Measurements from ENCODE around the gene UBE2O.

Gene UBE2O

GRCh38 chr17:76385892-76386786 lies 66.8 kb downstream of the UBE2O start:
- DNase-seq: no peak

GRCh38 chr17:76384987-76385891 lies 67.7 kb downstream of the UBE2O start:
- no peak for DNase-seq

- no peak for DNase-seq
Measured at GRCh38 chr17:76384222-76384986, 68.5 kb downstream of the UBE2O start, which contains the start of gene SPHK1. SPHK1 (plus strand) TSS chr17:76384609; CDS start chr17:76385645, 1,036 bp downstream.

- no peak for DNase-seq
Measured at GRCh38 chr17:76383546-76384221, 69.3 kb downstream of the UBE2O start.

- DNase-seq: no peak
Measured at GRCh38 chr17:76382803-76383545, 70.0 kb downstream of the UBE2O start.

- DNase-seq: no peak
Measured at GRCh38 chr17:76382351-76382802, 70.6 kb downstream of the UBE2O start.

- no peak for DNase-seq
Measured at GRCh38 chr17:76381633-76382350, 71.2 kb downstream of the UBE2O start.

- no peak for DNase-seq
Measured at GRCh38 chr17:76379646-76380376, 73.1 kb downstream of the UBE2O start.

- no peak for DNase-seq
Measured at GRCh38 chr17:76379275-76379641, 73.7 kb downstream of the UBE2O start.

GRCh38 chr17:76378548-76379274 lies 74.2 kb downstream of the UBE2O start:
- DNase-seq: no peak

- no peak for DNase-seq
Measured at GRCh38 chr17:76376318-76377133, 76.4 kb downstream of the UBE2O start.

GRCh38 chr17:76371656-76372628 lies 81.0 kb downstream of the UBE2O start:
- no peak for DNase-seq

- DNase-seq: no peak
Measured at GRCh38 chr17:76370261-76370993, 82.5 kb downstream of the UBE2O start.

GRCh38 chr17:76369804-76370203 lies 83.1 kb downstream of the UBE2O start:
- DNase-seq: no peak

GRCh38 chr17:76369379-76369778 lies 83.6 kb downstream of the UBE2O start:
- no peak for DNase-seq

- no peak for DNase-seq
Measured at GRCh38 chr17:76368545-76368944, 84.4 kb downstream of the UBE2O start.

All from NCI-H1048 (cell line).